Measurements from ENCODE around the gene ADCY9.
"Not testable (repeated sequence)": the region's sequence is repeated elsewhere in the genome, so short reads cannot be mapped to it uniquely, and the experiment has no call there.

The ADCY9 gene

DNA sequence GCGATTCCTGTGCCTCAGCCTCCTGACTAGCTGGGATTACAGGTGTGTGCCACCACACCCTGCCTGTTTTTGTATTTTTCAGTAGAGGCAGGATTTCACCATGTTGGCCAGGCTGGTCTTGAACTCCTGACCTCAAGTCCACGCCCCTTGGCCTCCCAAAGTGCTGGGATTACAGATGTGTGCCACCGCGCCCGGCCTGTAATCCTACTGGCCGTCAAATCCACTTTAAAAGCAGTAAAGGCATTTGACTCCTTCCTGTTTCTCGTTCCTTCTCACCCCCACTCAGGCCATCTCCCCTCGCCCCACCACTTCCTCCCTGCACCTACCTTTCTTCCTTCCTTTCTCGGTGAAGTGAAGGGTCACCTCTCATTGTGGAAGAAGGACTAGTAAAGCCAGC lies 166.3 kb downstream of the ADCY9 start:
- DNase-seq (ENCODE audit: low read depth): no peak

DNA sequence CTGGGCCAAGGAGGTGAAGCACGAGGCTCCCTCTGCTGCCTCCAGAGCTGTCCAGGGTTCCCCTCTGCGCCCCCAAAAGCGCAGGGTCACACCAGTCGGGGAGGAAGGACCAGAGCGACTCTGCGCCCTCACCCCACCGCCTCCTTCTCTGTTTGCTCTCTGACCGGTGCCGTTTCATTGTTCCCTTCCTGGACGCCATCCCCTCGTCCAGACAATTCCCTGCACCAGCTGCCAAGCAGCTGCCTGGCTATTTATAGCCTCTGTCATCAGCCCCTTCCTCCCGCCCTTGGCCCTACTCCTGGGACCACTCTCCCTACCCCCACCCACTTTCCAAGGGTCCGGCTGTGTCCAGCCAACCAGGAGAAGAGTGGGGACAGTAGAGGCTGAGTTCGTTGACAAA lies 167.0 kb downstream of the ADCY9 start:
- no peak for DNase-seq (ENCODE audit: low read depth)

DNA sequence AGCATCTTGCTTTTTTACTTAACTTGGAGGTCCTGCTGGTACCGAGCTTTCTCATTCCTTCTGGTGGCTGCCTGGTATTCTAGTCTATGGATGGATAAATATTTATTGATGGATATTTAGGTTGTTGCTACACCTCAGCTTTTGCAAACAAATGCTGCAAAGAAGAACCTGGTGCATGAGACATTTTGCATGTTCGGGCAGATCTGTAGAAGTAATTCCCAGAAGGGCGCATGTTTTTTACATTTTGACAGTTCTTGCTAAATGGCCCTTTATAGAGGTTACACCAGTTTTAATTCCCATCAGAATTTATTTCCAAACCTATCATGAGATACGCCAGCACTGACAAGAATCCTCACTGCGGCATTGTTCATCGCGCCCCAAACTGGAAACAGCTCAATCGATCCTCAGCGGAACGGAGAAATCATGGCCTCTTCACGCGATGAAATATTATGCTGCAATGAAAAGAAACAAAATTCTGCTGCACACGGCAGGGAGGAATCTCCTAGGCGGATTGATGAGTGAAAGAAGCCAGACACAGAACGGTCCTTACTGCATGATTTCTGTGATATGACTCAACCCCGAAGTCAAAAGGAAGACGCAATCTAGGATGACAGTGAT lies 167.8 kb downstream of the ADCY9 start:
- no peak for DNase-seq (ENCODE audit: low read depth)

DNA sequence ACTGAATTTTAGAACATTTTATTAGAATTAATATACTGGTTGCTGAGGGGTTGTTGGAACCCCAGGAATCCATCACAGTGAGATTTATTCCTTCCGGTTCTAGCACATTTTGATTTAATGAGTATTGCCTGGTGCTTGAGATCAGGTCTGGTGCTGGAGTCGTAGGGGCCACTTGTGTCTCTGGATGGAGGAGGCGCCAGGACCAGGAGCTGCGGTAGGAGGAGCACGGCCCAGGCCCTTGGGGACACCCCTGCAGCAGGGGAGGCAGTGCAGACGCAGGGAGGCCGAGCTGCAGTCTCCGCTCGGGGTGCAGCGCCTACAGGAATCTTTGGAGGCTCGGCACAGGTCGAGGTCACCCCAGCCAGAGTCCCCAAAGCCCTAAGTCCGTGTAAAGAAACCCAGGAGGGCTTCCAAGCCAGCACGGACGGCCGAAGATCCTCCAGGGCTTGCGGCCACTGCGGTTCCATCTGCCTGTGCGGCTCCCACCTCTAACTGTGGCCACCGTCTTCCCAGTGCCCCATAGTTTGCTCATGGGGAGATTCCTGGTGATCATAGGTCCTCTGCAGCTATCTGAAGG lies 169.6 kb downstream of the ADCY9 start:
- DNase-seq (ENCODE audit: low read depth): no peak

DNA sequence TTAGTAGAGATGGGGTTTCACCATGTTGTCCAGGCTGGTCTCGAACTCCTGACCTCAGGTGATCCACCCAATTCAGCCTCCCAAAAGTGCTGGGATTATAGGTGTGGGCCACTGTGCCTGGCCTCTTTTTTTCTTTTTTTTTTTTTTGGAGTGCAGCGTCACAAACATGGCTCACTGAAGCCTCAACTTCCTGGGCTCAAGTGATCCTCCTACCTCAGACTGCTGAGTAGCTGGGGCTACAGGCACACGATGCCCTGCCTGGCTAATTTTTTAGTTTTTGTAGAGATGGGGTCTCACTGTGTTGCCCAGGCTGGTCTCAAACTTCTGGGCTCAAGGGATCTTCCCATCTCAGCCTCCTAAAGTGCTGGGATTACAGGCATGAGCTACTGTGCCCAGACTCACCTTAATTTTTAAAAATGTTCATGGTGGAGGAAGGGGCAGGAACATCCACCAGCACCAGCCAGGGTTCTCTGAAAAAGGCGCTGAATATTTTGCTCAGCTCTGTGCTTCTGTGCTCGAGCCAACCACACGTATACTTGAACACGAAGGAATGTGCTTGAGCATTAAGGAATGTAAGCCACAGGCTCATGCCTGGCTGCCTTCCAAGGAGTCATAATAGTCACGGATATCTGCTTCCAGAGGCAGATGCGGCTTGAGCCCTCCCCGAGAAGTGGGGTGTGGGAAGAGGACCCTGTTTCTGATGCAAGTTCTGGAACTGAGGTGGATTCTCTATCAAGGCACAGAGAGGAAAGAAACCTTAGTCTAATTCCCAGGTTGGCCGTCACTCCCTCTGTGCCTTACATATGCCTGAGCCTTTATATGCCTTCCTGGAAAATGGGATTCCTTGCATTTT lies 170.3 kb downstream of the ADCY9 start:
- peak; percentile 94 for DNase-seq (ENCODE audit: low read depth)

DNA sequence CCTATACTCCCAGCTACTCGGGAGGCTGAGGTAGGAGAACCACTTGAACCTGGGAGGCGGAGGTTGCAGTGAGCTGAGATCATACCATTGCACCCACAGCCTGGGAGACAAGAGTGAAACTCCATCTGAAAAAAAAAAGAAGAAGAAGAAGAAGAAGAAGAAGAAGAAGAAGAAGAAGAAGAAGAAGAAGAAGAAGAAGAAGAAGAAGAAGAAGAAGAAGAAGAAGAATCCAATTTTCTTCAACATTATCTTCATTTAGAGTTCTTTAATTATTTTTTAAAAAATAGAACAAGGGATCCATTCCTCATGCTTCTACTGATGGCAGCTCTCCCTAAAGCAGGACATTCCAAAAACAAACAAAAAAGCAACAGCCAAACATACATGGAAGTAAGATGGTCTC lies 171.8 kb downstream of the ADCY9 start:
- DNase-seq (ENCODE audit: low read depth): not testable (repeated sequence)

DNA sequence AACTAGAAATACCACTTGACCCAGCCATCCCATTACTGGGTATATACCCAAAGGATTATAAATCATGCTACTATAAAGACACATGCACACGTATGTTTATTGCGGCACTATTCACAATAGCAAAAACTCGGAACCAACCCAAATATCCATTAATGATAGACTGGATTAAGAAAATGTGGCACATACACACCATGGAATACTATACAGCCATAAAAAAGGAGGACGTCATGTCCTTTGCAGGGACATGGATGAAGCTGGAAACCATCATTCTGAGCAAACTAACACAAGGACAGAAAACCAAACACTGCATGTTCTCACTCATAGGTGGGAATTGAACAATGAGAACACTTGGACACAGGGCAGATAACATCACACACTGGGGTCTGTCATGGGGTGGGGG lies 174.1 kb downstream of the ADCY9 start:
- DNase-seq (ENCODE audit: low read depth): not testable (repeated sequence)

DNA sequence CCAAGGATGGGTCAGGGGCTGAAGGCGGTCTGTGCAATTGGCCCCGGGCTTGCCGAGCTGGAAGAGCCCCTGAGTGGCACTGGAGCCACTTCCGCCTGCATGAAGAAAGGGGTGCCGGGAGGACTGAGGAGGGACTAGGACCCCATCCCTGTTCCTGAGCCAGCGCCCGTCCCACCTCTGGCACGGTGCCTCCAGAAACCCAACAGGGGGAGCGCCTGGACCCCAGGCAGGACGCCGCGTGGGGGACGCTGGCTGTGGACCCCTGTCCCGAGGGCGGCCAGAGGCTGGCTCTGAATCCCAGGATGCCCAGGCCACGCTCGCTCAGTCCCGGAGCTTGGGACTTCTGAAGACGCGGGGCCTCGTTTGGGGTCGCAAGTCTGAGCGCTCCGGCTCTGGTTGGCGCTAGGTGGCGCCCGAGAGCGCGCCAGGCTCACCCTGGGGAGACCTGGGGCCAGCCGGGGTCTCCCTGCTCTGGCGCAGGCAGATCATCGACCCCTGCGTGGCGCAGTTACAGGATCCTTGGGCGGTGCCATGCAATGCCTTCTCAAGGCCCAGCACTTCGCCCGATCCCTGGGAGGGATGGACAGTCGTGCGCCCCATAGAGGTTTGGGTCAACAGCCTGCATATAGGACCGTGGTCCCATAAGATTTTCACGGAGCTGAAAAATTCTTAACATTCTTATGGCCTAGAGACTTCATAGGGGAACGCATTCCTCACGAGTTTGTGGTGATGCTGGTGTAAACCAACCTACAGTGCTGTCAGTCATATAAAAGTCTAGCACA lies 177.2 kb downstream of the ADCY9 start:
- DNase-seq (ENCODE audit: low read depth): peak; percentile 52

DNA sequence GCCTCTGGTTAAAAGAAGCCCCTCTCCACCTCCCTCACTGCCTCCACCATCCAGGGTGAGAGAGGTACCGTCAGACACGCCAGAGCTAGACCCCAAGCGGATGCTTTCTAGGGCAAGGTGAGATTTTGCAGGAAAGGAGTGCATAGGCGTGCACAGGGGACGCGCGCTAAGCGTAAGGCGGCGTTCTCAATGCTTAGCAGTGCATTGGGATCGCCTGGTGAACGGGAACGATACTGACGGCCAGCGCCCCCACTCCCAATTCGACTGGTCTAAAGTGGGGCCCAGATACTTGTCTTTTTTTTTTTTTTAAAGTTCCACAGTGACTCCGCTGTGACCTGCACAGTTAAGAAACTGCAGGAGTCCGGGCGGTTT lies 177.8 kb downstream of the ADCY9 start:
- DNase-seq (ENCODE audit: low read depth): no peak

DNA sequence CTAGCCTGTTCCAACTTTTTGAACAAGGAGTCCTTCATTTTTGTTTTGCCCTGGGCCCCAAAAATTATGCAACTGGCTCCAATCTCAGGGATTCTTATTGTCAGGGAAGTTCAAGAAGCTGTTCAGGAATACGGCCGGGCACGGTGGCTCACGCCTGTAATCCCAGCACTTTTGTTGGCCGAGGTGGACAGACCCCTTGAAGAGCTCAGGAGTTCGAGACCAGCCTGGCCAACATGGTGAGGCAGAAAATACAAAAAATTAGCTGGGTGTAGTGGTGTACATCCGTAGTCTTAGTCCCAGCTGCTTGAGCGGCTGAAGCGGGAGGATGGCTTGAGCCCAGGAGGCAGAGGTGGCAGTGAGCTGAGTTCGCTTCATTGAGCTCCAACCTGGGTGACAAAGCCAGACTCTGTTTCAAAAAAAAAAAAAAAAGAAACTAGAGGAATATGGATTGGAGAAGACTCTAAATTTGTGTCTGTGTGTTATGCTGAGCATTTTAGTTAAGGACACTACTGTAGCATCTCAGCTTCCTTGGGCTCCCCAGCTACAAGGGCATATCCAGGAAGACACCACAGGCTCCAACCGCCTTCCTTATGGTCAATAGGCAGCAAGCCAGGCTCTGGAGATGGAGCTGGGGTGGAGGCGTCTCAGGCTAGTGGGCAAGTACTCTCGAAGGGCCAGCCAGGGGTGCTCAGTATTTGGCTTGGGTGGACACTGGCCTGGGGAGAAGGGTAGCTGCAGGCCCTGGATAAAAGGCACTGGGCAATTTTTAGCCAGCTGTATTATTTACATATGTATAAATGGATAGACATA lies 179.0 kb downstream of the ADCY9 start:
- DNase-seq (ENCODE audit: low read depth): no peak

DNA sequence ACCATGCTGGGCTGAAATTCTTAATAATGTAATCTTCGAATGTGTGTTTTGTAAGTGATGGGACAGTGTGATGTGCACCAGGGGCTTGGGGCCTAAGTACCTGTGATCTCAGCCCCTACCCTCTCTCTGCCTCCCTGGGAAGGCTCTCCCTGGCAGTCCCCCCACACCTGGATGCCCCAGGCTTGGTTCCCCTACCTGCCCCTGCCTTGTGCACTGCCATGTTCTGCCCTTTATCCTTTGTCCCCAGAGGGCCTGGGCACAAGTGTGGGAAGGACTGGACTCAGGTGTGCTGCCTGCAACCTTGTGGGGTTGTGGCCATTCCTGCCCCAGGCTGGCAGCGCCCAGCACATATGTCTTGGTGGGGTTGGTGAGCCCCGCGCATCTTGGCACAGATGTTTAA lies 180.3 kb downstream of the ADCY9 start:
- DNase-seq (ENCODE audit: low read depth): no peak

DNA sequence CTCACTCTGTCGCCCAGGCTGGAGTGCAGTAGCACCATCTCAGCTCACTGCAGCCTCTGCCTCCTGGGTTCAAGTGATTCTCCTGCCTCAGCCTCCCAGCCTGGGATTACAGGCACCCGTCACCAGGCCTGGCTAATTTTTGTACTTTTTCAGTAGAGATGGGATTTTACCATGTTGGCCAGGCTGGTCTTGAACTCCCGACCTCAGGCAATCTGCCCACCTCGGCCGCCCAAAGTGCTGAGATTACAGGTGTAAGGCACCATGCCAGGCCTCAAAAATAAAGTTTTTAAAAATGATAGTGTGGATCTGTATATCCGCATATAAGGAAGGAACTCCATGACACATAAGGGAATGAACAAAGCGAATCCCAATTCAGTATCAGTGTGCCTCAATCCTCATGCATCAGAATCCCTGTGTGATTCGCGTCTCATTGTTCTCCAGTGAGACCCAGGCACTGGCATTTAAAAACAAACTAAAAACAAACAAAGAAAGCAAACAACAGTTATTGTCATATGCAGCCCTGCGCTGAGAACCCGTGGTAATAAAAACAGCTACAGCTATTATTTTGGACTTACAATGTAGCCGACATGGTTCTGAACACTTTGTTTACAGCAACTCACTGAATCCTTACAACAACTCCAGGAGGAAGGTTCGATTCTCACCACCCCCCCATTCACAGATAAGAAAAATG lies 181.6 kb downstream of the ADCY9 start:
- no peak for DNase-seq (ENCODE audit: low read depth)

DNA sequence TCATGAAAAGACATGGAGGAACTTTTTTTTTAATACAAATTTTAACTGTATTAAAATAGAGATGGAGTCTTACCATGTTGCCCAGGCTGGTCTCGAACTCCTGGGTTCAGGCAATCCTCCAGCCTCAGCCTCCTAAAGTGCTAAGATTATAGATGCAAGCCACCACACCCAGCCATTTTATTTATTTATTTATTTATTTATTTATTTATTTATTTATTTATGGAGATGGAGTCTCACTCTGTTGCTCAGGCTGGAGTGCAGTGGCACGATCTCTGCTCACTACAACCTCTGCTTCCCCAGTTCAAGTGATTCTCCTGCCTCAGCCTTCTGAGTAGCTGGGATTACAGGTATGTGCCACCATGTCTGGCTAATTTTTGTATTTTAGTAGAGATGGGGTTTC lies 189.1 kb downstream of the ADCY9 start:
- not testable (repeated sequence) for DNase-seq (ENCODE audit: low read depth)

DNA sequence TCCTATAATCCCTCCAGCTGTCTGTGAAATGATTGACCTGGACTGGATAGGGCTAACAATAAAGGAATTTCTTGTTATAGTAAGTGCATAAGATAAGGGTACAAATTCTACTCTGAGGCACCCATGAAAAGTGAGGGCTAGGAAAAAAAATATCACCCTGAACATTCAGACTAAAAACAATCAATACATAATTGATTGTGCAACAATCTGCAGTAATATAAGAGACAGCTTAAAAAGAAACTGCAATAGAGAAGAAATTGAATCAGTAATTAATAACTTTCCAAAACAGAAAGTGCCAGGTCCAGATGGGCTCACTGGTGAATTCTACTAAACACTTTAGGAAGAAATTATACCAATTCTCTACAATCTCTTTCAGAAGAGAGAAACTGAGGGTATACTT lies 191.5 kb downstream of the ADCY9 start:
- DNase-seq (ENCODE audit: low read depth): no peak

DNA sequence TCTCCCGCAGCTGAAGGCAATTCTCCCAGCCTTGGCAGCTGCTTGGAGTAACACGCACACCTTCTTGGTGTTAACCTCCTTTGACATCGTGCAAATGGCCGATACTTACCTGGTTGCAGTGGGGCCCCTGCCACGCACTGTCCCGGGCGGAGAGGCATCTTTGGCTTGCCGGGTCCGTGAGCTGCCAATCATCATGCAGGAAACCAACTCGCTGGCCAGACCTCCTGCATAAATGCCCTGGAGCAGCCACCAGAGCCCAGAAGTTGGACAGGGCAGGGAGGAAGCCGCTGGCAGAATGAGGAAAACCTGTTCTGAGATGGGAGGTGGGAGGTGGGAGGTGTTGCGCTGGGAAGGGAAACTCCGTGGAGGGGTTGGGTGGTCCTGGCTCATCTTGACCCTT lies 194.0 kb downstream of the ADCY9 start:
- DNase-seq (ENCODE audit: low read depth): no peak

DNA sequence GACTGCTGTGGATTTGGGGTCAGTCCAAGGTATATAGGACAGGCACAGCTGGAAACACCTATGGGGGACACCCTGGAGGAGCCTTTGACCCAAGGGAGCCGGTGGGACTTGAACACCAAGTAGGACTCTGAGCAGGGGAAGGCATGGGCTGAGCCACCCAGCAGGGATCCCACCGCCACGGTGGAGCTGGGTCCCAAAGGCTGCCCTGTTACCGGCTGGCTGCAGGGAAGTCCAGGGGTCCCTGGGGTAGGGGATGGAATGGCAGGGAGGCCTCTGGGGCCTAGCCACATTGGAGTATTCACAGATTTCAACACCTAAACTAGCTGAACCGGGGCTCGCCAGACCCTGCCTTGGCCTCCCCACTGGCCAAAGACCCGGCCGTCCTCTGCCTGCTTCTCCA lies 196.0 kb downstream of the ADCY9 start:
- DNase-seq (ENCODE audit: low read depth): no peak

DNA sequence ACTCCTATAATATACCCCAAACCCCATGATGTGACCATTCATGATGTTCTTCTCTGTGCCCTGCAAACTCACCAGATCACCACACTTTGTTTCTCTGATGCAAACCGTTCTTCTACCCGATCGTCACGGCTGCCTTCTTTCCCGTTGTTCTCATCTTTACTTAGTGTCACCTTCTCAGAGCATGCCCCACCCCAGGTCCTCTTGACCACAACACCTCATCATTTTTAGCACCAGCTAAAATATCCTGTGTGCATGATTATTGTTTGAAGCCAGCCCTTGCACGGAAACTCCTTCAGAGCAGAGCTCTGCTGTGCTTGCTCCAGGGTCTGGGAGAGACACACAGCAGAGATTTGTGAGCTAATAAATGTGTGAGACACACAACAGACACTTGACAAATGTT lies 196.8 kb downstream of the ADCY9 start:
- DNase-seq (ENCODE audit: low read depth): no peak

DNA sequence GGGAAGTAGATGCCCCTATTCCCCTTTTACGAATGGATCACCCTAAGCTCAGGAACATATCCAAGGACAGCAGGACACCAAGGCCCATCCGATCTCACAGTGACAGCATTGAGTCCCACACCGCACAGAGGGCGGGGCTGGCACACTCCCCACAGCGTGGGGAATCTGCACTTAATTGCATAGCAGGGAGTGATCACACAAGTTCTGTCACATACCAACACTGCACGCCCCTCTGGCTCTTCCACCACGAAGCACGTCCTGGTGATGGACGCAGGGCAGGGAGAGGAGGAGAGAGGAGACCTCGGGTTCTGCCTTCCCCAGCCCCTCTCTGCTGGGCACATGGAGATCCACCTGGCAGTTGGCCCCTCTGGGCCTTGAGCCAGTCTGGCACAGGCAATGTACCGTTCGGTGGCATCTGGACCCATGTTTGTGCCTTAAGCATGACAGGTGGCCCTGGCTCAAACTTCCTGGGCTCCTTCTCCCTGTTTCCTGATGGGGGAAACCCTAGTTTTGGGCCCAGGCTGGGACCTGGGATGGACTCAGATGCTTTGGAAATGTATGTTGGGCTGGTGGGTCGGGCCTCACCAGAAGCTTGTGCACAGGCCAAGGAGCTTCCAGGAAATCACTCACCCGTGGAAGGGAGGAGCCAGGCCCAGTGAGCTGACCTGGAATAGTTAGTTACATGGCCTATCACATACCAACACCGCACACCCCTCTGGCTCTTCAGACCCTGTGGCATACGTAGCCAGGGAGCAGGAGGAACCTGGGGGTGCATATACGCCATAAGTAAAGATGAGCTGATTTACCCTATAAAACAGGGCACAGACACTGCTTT lies 200.6 kb downstream of the ADCY9 start:
- DNase-seq (ENCODE audit: low read depth): no peak

DNA sequence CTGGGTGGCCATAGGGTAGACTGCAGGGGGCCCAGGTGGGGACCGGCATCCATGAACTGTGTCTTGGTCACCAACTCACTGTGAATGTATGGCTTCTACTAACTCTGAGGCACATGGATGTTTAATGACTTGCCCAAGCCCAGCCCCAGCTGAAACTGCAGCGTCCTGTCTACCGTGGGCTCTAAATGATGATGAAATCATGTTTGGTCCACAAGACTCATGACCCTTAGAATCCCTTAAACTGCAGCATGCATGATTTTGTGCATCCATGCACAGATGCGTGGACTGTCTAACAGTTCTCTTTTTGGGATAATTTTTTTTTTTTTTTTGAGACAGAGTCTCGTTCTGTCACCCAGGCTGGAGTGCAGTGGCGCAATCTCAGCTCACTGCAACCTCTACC lies 203.3 kb downstream of the ADCY9 start:
- DNase-seq (ENCODE audit: low read depth): no peak

Data from fibroblast of the conjunctiva (primary cell).